Dendritic cell treated with granulocyte-macrophage colony-stimulating factor and Interleukin-4, amounts not matched to agents 40 ng/mL and 50 ng/mL, for 4 days (primary cell): ENCODE results near the gene ALOX15.
"Not testable (repeated sequence)": the region's sequence is repeated elsewhere in the genome, so short reads cannot be mapped to it uniquely, and the experiment has no call there.

ENCODE experiments used
- H3K27ac Mint-ChIP-seq: one replicate; pipeline ENCODE4 v1.8.0; 2022; ENCODE audit warnings: mild to moderate bottlenecking, mixed read lengths
- H3K27me3 Mint-ChIP-seq: one replicate; pipeline ENCODE4 v1.8.0; 2022; ENCODE audit warnings: mild to moderate bottlenecking, mixed read lengths
- H3K36me3 Mint-ChIP-seq: one replicate; pipeline ENCODE4 v1.8.0; 2022; ENCODE audit warnings: low read depth, mixed read lengths
- H3K4me1 Mint-ChIP-seq: one replicate; pipeline ENCODE4 v1.8.0; 2022; ENCODE audit warnings: low read depth, mixed read lengths
- H3K4me3 Mint-ChIP-seq: one replicate; pipeline ENCODE4 v1.8.0; 2022; ENCODE audit warnings: mild to moderate bottlenecking, moderate library complexity, mixed read lengths
- H3K9me3 Mint-ChIP-seq: one replicate; pipeline ENCODE4 v1.8.0; 2022; ENCODE audit warnings: mixed read lengths
- intact Hi-C: fragments of 100-400 bp; cut with micrococcal nuclease; formaldehyde crosslinking; loops from one replicate; pipeline ENCODE4 v1.15.0; 2022

ALOX15 gene

DNA sequence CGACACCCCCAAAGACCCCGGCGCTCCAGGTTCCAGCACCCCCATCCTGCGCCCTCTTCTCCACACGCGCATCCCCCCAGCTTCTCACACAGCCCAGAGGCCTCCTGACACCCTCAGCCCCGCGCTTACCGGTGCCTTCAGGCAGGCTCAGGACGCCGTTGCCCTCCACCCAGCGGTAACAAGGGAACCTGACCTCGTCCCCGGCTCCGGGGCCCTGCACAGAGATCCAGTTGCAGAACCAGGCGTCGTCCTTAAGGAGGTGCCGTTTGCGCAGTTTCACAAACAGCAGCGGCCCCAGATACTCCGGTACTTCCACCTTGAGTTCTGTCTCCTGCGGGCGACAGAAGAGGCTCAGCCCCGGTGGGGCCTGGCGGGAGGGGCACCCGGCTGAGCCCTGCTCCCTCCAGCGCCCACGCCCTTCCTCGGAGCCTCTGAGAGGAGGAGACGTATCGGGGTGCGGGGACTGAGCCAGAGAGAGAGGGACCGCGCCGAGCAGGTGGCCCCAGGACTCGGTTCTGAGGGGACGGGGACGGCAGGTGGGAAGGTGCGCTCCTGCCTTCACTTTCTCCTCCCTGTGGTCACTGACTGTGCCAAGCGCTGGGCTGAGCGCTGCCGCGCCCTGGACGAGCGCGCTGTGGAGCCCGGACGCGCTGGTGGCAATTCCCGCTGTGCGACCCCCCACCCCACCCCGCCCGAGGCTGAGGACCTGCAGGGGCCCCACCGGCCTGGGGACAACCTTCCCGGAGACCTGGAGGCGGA lies 2.0 kb downstream of the ALOX15 start:
- intact Hi-C loops, H3K9me3 Mint-ChIP-seq, H3K27me3 Mint-ChIP-seq: not testable (repeated sequence)
- Mint-ChIP-seq H3K4me3 (peak overlapping the region; percentile 100), H3K4me1 (peaks cover 75% of the 10 kb centered on the region), H3K36me3 (peaks cover 73% of the 10 kb centered on the region), H3K27ac (peak overlapping the region; percentile 88)

DNA sequence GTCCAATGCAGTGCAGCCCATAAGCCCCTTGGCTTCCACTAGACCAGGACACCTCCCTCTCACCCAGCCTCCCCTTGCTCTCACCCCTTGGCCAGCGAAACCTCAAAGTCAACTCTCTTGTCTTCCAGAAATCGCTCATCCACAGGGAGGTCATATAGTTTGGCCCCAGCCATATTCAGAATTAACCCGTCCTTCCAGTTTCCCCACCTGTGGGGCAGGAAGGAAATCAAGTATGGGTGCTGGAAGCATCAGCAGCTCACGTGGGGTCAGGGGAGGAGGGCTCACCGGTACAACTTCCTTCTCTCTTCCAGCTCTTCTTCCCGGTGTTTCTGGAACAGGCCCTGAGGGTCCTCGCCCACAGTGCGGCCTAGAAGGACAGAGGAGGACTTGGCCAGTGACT lies 2.7 kb downstream of the ALOX15 start:
- Mint-ChIP-seq H3K27ac (peak overlapping the region; percentile 88), H3K4me3 (peak overlapping the region; percentile 100), H3K36me3 (peaks cover 80% of the 10 kb centered on the region), H3K4me1 (peaks cover 76% of the 10 kb centered on the region)
- H3K9me3 Mint-ChIP-seq, intact Hi-C loops, H3K27me3 Mint-ChIP-seq: not testable (repeated sequence)

DNA sequence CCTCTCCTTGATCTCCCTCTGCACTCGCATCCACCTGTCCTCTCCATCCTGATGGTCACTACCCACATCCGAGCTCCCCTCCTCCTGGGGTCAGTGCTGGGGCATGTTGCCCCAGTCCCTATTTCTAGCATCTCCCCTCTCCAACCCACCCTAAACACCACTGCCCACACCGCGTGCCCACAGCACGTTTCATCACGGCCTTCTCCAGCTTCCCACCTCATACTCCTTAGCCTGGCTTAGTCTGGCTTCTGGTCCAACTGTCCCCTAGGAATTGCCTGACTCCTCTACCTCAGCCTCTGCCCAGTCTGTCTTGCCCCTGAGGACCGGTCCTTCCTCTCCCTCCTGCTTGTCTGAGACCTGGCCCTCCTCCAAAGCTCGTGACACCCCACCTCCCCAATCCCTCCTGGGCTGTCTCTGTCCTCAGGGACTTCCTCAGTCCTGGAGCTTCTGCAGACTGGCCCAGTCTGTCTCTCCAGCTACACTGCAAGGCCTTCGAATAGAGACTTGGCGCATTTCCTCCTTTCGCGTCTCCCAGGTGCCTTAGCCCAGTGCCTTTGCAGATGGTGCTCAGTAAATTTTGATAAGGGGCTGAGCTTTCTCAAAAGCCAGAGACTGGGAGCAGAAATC lies 4.9 kb downstream of the ALOX15 start:
- Mint-ChIP-seq H3K4me3 (peak overlapping the region; percentile 100), H3K27me3 (no peaks in the 10 kb centered on the region), H3K36me3 (peaks cover 97% of the 10 kb centered on the region), H3K9me3 (no peaks in the 10 kb centered on the region), H3K4me1 (peaks cover 75% of the 10 kb centered on the region), H3K27ac (peak overlapping the region; percentile 88)
- intact Hi-C loops = loop anchor here (2.0 kb wide), 1 partner anchor 62 kb away; no protein-coding TSS in a partner anchor

- Mint-ChIP-seq H3K9me3 (no peaks in the 10 kb centered on the region), H3K36me3 (peaks cover 97% of the 10 kb centered on the region), H3K27ac (peak overlapping the region; percentile 88), H3K4me3 (peak overlapping the region; percentile 100), H3K4me1 (peaks cover 80% of the 10 kb centered on the region), H3K27me3 (no peaks in the 10 kb centered on the region)
- intact Hi-C loops = loop anchor here (2.0 kb wide), 1 partner anchor 63 kb away; no protein-coding TSS in a partner anchor
These were observed 5.6 kb downstream of the ALOX15 start for GRCh38 chr17:4635823-4636375.

DNA sequence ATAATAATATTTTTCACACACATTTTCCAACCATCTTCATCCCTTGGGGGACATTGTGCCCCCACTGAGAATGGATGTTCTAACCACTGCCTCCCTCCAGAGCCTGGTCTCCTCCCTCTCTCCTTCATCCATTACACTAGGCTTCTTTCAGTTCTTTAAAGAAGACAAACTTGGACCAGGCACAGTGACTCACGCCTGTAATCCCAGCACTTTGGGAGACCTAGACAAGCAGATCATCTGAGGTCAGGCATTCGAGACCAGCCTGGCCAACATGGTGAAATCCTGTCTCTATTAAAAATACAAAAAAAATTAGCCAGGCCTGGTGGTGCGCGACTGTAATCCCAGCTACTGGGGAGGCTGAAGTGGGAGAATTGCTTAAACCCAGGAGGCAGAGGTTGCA lies 6.5 kb downstream of the ALOX15 start:
- Mint-ChIP-seq H3K27me3 (no peaks in the 10 kb centered on the region), H3K4me3 (peak overlapping the region; percentile 100), H3K36me3 (peaks cover 97% of the 10 kb centered on the region), H3K4me1 (peaks cover 80% of the 10 kb centered on the region), H3K27ac (peak overlapping the region; percentile 88), H3K9me3 (no peaks in the 10 kb centered on the region)
- intact Hi-C loops = no loop called here

GRCh38 chr17:4633643-4634042 lies 7.8 kb downstream of the ALOX15 start:
- peak overlapping the region; percentile 22 for H3K4me3 Mint-ChIP-seq
- no peaks in the 10 kb centered on the region for H3K27me3 Mint-ChIP-seq
- H3K9me3 Mint-ChIP-seq = no peaks in the 10 kb centered on the region
- intact Hi-C loops = no loop called here
- peaks cover 72% of the 10 kb centered on the region for H3K4me1 Mint-ChIP-seq
- peak overlapping the region; percentile 88 for H3K27ac Mint-ChIP-seq
- H3K36me3 Mint-ChIP-seq = peaks cover 94% of the 10 kb centered on the region

DNA sequence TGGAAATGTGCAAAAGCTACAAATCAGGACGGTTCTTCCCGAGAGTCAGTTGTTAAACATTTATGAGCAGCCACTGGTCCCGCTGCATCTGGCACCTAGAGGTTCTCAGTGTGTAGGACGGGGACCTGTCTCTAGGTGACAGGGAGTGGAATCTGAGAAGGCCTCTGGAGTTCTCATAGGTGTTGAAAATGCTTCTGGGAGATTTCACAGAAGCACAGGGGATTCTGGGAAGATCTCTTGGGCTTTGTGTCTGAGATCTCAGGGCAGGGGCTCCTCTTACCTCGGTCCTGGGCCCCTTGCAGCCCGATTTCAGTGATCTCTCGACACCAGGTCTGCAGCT lies 8.9 kb downstream of the ALOX15 start:
- Mint-ChIP-seq H3K27ac (peak overlapping the region; percentile 88), H3K4me3 (no peak overlapping the region), H3K9me3 (no peaks in the 10 kb centered on the region), H3K4me1 (peaks cover 61% of the 10 kb centered on the region), H3K36me3 (peaks cover 84% of the 10 kb centered on the region), H3K27me3 (no peaks in the 10 kb centered on the region)
- intact Hi-C loops = no loop called here

DNA sequence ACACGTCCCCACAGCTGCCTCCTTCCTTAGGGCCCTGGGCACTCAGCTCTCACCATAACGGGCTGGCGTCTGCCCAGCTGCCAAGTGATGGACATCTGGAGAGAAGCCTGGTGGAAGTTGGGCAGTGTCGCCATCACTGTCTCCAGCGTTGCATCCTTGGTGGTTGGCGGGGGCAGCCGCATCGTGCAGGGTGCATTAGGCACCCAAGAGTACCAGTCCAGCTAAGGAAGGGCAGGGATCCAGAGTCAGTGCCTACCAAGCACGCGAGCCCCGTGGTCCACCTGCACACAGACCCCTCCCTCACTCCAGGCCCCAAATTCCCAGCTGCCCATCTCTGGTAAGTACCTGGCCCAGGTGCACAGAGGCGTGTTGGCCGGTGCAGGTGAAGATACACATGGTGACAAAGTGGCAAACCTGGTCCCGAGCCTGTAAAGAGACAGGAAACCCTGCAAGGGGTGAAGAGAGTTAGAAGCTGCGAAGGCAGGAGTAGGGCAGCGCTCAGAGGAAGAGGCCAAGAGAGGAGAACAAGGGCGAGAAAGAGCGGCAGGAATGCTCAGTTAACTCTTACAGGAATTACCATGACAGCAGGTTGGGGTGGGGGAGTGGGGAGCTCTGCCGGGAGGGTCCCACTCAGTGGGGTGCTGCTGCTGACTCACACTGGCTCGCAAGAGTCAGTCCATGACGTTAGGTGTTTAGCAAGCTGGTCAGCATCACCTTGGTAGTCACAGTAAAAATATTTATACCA lies 9.5 kb downstream of the ALOX15 start:
- Mint-ChIP-seq H3K4me1 (peaks cover 60% of the 10 kb centered on the region), H3K27me3 (no peaks in the 10 kb centered on the region), H3K9me3 (no peaks in the 10 kb centered on the region), H3K4me3 (no peak overlapping the region), H3K36me3 (peaks cover 78% of the 10 kb centered on the region), H3K27ac (peak overlapping the region; percentile 88)
- intact Hi-C loops = no loop called here

DNA sequence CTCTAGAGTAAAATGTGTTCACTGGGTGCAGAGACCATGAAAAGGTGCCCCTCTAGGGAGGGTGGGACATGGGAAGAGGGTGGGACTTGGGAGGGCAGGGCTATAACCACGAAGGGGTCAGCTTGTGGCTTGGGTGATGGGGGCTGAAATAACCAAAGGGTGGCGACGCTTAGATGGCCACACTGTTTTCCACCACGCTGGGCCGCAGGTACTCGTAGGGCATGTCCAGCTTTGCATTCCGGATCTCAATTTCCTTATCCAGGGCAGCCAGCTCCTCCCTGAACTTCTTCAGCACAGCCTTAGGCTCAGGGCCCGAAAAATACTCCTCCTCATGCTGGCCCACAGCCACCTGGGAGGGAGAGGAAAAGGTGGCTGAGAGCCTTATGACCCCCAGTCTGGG lies 10.0 kb downstream of the ALOX15 start:
- intact Hi-C loops = no loop called here
- H3K9me3 Mint-ChIP-seq = no peaks in the 10 kb centered on the region
- H3K36me3 Mint-ChIP-seq = peaks cover 72% of the 10 kb centered on the region
- H3K27me3 Mint-ChIP-seq = no peaks in the 10 kb centered on the region
- peaks cover 60% of the 10 kb centered on the region for H3K4me1 Mint-ChIP-seq
- no peak overlapping the region for H3K4me3 Mint-ChIP-seq
- peak overlapping the region; percentile 88 for H3K27ac Mint-ChIP-seq

DNA sequence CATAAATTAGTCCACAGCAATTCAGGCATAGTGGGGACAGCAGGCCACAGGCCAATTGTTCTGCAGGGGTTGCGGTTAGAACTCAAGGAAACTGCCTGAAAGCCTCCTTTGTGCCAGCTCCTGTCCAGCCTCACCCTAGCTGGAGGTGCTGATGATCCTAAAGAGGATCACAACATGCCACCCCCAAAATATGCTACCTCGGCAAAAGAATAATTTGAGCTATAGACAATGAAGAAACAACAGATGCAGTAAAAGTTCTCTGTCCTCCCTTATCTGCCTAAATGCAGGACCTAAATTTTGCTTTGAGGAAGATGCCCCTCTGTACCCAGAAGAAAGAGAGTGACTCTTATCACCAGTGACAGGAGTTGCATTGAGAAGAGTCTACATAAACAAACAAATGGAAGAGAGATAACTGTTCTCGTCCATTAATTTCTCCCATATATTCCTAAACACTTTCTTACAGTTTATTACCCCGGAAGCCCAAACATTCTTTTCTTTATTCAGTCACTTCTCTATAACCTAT lies 14.7 kb downstream of the ALOX15 start:
- no peaks in the 10 kb centered on the region for H3K9me3 Mint-ChIP-seq
- peaks cover 51% of the 10 kb centered on the region for H3K4me1 Mint-ChIP-seq
- H3K27me3 Mint-ChIP-seq = no peaks in the 10 kb centered on the region
- peak overlapping the region; percentile 27 for H3K27ac Mint-ChIP-seq
- H3K4me3 Mint-ChIP-seq = no peak overlapping the region
- H3K36me3 Mint-ChIP-seq = peaks cover 26% of the 10 kb centered on the region
- intact Hi-C loops = loop anchor here (1.0 kb wide), 1 partner anchor 60 kb away; no protein-coding TSS in a partner anchor

DNA sequence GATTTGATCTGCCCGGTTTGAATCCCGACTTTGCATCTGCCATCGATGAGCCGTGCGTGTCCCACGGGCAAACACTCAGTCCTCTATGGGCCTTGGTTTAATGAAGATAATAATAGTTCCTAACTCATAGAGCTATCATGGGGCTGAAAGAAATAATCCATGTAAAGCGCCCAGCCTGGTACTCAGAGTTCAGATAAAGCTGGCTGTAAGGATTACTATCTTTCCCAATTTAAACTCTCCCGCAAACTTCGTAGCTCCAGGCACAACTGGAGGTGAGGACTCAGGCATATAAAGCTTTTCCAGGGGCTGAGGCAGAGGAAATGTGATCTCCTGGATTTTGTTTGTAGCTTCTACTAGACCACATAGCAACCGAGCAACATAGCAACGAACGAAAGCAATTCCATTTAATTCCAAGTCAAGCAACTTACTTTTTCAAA lies 16.3 kb downstream of the ALOX15 start:
- no peaks in the 10 kb centered on the region for H3K9me3 Mint-ChIP-seq
- peaks cover 42% of the 10 kb centered on the region for H3K4me1 Mint-ChIP-seq
- H3K4me3 Mint-ChIP-seq = no peak overlapping the region
- H3K36me3 Mint-ChIP-seq = peaks cover 10% of the 10 kb centered on the region
- no peaks in the 10 kb centered on the region for H3K27me3 Mint-ChIP-seq
- intact Hi-C loops = no loop called here
- H3K27ac Mint-ChIP-seq = peak overlapping the region; percentile 52

DNA sequence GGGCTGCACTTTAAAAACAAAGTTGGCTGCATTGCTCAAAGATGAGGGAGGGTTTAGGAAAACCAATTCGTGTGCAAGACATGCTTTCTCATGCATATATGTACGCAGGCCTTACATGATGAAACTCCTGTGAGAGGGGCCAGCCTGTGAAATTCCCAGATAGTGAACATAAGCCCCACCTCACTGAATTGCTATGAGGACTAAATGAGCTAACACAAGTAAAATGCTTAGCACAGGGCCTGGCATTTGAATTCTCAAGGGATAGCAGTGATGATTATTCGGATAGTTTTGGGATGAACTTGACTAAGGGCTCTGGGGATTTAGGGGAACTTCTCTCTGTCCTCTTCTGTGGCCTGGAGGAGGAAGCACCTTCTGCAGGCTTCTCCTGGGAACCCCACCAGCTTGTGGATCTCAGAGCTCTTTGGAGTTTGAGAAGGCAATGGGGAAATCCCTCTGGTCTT lies 17.0 kb downstream of the ALOX15 start:
- H3K4me3 Mint-ChIP-seq, intact Hi-C loops, H3K9me3 Mint-ChIP-seq, H3K36me3 Mint-ChIP-seq, H3K27me3 Mint-ChIP-seq: not testable (repeated sequence)
- H3K4me1 Mint-ChIP-seq = peaks cover 42% of the 10 kb centered on the region
- H3K27ac Mint-ChIP-seq = peak overlapping the region; percentile 52

DNA sequence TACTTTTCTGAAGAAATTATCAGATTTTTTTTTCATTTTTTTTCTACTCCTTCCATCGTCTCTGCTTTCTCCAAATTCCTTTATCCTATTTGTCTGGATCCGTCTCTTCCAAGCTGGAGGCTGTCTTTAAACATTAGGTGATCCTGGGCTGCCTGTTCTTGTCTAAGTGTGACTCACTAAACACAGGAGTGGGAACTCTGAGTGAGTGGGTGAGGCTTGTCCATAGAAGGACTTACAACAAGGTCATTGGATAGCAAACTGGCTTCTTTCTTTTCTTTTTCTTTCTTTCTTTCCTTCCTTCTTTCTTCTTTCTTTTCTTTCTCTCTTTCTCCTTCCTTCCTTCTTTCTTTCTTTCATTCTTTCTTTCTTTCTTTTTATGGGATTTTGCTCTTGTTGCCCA lies 18.2 kb downstream of the ALOX15 start:
- H3K27me3 Mint-ChIP-seq = peaks cover 3% of the 10 kb centered on the region
- H3K27ac Mint-ChIP-seq = no peak overlapping the region
- H3K4me3 Mint-ChIP-seq = no peak overlapping the region
- H3K4me1 Mint-ChIP-seq = peaks cover 42% of the 10 kb centered on the region
- H3K36me3 Mint-ChIP-seq = no peaks in the 10 kb centered on the region
- intact Hi-C loops = no loop called here
- no peaks in the 10 kb centered on the region for H3K9me3 Mint-ChIP-seq
